ENCODE results near the gene A4GALT.

The A4GALT gene

GRCh38 chr22:42646569-42647525 is 73.8 kb downstream of the A4GALT start:
- DNase-seq = no peak

- no peak for DNase-seq
Observed at GRCh38 chr22:42645938-42646568, 74.6 kb downstream of the A4GALT start.

- no peak for DNase-seq
Observed at GRCh38 chr22:42645341-42645937, 75.2 kb downstream of the A4GALT start.

- no peak for DNase-seq
Observed at GRCh38 chr22:42644422-42645340, 76.0 kb downstream of the A4GALT start.

GRCh38 chr22:42643634-42644421 is 76.8 kb downstream of the A4GALT start:
- no peak for DNase-seq

GRCh38 chr22:42642806-42643633 is 77.7 kb downstream of the A4GALT start:
- no peak for DNase-seq

All from NK-92 treated with Interleukin-12 subunit alpha and Interleukin-12 subunit beta, amount 100 ng/mL, for 24 hours (cell line).